Activated CD8-positive, alpha-beta T cell treated with anti-CD3 and anti-CD28 coated beads for 36 hours (primary cell): ENCODE results near the gene UIMC1. TPM values are rescaled to one million over a fixed set of nuclear protein-coding genes. Genes with fewer than 3 reads are reported as not detected.

ENCODE experiments used
- ATAC-seq: fragments of 200-7000 bp; cut with Tn5 transposase; one replicate; pipeline ENCODE4 v1.10.0; 2021; ENCODE audit warnings: mild to moderate bottlenecking, moderate library complexity
- CTCF ChIA-PET: fragments of 350-600 bp; sonication (Branson Sonifier 250); formaldehyde crosslinking; loops from one replicate; lab custom pipeline; 2021; ENCODE audit warnings: antibody characterized with exemption; lab: Charles Lee
- POLR2A ChIA-PET: fragments of 350-600 bp; sonication (Branson Sonifier 250); formaldehyde crosslinking; loops from one replicate; lab custom pipeline; 2021; ENCODE audit warnings: antibody characterized with exemption; lab: Charles Lee
- DNase-seq: peaks from one replicate; pipeline ENCODE4 v3.0.0-alpha.2; 2020
- H3K27ac Mint-ChIP-seq: one replicate; pipeline ENCODE4 v1.8.0; 2021; ENCODE audit warnings: mild to moderate bottlenecking, mixed read lengths
- H3K27me3 Mint-ChIP-seq: one replicate; pipeline ENCODE4 v1.8.0; 2021; ENCODE audit warnings: mixed read lengths
- H3K36me3 Mint-ChIP-seq: one replicate; pipeline ENCODE4 v1.8.0; 2021; ENCODE audit warnings: low read depth, mixed read lengths
- H3K4me1 Mint-ChIP-seq: one replicate; pipeline ENCODE4 v1.8.0; 2021; ENCODE audit warnings: low read depth, mixed read lengths
- H3K4me3 Mint-ChIP-seq: one replicate; pipeline ENCODE4 v1.8.0; 2021; ENCODE audit warnings: mild to moderate bottlenecking, moderate library complexity, mixed read lengths
- H3K9me3 Mint-ChIP-seq: one replicate; pipeline ENCODE4 v1.8.0; 2021; ENCODE audit warnings: mixed read lengths
- intact Hi-C: fragments of 100-400 bp; cut with micrococcal nuclease; formaldehyde crosslinking; loops from one replicate; pipeline ENCODE4 v1.10.0; 2022
- total RNA-seq, 2 experiments: library from RNA; stranded (reverse); gene quantifications; one replicate each; pipeline ENCODE4 v1.2.3, GENCODE V29; 2021
- TF ChIP-seq, protein P1 (sequence below): fragments of 200-600 bp; IDR thresholded peaks from one replicate; pipeline ENCODE4 v1.8.0; 2022; ENCODE audit warnings: antibody characterized with exemption, mild to moderate bottlenecking

UIMC1 gene
- total RNA-seq, 2 experiments from 2014 or later, result 54.1 to 57.0 TPM

DNA sequence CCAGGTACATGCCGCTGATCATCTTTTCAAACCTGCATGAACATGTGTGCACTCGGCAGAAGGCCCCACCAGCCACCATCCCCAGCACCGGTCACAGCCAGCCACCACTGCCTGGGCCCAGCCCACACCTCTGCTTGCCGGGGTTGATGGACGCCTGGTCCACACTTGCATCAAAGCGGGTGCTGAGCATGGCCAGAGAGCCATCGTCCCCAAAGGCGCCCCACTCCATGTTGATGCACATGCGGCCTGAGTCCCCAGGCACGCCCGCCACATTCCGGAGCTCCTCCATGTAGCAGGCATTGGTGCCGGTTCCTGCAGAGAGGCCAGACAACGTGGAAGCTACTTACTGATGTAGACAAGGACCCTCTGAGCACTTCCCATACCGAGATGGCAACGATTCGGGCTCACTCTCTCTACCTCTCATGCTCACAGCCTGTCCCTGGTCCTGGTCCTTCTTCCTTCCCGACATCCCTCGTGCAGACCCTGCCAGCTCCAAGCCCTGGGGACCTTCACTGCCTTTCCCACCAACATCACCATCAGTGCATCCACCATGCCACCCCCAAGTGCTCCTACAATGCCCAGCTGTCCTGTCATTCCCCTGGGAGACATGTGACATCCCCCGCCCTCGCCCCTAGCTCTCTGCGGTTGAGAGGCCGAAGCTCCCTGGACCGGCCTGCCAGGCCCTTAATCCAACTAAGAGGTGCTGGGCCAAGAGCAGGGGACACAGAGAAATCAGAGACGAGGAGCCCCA is 124.6 kb downstream of the UIMC1 start:
- no peaks in the 10 kb centered on the region for H3K36me3 Mint-ChIP-seq
- no peak for ATAC-seq
- DNase-seq, result no peak
- no peak overlapping the region for H3K27ac Mint-ChIP-seq
- H3K4me1 Mint-ChIP-seq, result no peaks in the 10 kb centered on the region
- CTCF ChIA-PET, result no interaction called here
- intact Hi-C loops, result no loop called here
- no peak overlapping the region for H3K4me3 Mint-ChIP-seq
- H3K27me3 Mint-ChIP-seq, result peaks cover 7% of the 10 kb centered on the region
- POLR2A ChIA-PET, result interaction anchor here (0.8 to 1.4 kb wide), 3 partner anchors 9 to 230 kb away, joined by 3 to 6 read pairs (median 3); no protein-coding TSS in a partner anchor
- H3K9me3 Mint-ChIP-seq, result no peaks in the 10 kb centered on the region
- TF ChIP-seq, protein P1, sequence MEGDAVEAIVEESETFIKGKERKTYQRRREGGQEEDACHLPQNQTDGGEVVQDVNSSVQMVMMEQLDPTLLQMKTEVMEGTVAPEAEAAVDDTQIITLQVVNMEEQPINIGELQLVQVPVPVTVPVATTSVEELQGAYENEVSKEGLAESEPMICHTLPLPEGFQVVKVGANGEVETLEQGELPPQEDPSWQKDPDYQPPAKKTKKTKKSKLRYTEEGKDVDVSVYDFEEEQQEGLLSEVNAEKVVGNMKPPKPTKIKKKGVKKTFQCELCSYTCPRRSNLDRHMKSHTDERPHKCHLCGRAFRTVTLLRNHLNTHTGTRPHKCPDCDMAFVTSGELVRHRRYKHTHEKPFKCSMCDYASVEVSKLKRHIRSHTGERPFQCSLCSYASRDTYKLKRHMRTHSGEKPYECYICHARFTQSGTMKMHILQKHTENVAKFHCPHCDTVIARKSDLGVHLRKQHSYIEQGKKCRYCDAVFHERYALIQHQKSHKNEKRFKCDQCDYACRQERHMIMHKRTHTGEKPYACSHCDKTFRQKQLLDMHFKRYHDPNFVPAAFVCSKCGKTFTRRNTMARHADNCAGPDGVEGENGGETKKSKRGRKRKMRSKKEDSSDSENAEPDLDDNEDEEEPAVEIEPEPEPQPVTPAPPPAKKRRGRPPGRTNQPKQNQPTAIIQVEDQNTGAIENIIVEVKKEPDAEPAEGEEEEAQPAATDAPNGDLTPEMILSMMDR, result no peak

DNA sequence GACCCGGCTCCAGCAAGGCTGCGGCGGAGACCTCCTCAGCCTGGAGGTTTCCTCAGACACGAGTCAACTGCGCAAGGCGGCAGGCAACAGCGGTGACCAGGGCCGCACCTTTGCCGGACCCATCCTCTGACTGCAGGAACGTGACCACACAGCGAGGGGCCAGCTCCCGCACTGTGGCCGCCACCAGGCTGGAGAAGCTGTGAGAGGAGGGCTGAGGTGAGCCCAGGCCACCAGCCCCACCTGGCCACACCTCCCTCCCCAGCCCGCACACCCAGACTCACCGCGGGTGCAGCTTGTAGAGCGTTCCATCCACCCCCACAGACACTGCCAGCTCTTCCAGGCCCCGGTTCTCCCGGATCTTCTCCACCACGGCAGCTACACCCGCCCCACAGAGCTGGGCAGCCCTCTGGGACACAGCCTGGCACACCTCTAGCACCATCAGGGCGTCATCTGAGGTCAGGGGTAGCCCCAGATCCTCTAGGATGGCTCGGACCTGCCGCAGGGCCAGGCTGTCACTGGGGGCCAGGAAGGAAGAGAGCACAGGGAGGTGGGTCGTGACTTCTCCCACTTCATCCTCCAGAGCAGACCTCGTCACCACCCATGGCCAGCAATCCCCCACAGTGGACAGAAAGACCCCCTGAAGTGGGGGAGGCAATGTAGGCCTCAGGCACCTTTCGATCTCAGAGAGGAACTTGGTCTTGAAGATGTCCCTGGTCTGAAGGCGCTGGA is 125.4 kb downstream of the UIMC1 start:
- Mint-ChIP-seq H3K4me1 (peaks cover 2% of the 10 kb centered on the region), H3K27me3 (peaks cover 13% of the 10 kb centered on the region), H3K27ac (no peak overlapping the region), H3K36me3 (no peaks in the 10 kb centered on the region), H3K4me3 (no peak overlapping the region), H3K9me3 (no peaks in the 10 kb centered on the region)
- TF ChIP-seq, protein P1, result no peak
- CTCF ChIA-PET, result no interaction called here
- POLR2A ChIA-PET, result interaction anchor here (0.8 kb wide), 1 partner anchor 13 kb away, joined by 3 read pairs; no protein-coding TSS in a partner anchor
- ATAC-seq, result no peak
- intact Hi-C loops, result no loop called here
- DNase-seq, result no peak

DNA sequence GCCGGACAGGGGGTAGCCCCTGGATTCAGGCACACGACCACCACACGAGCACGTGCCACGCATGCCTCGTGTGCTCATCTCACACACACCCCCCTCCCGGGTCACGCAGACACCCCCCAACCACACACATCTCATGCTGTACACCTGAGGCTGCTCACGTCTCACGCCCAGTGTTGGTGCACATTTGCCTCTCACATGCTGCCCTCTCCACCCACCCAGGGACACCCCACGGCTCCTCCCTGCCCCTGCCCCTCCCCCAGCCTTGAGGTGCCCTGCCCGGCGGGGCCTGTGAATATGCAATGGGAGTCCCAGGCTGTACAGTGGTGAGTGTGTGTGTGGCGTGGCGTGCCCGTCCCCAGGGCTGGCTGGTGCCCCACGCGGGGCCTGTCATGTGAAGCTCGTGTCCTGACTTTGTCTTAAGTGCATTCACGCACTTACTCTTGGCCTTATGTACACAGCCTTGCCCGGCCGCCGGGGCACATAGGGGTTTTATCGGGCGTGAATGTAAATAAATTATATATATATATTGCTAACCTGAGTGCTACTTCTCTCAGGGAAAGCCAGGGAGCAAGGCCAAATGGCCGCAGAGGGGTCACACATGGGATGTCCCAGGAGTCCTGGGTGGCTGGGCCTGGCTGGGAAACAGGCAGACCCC is 126.1 kb downstream of the UIMC1 start:
- H3K4me1 Mint-ChIP-seq, result peaks cover 8% of the 10 kb centered on the region
- TF ChIP-seq, protein P1, result no peak
- ChIA-PET POLR2A (no interaction called here), CTCF (no interaction called here)
- H3K4me3 Mint-ChIP-seq, result no peak overlapping the region
- no peaks in the 10 kb centered on the region for H3K36me3 Mint-ChIP-seq
- intact Hi-C loops, result no loop called here
- H3K9me3 Mint-ChIP-seq, result no peaks in the 10 kb centered on the region
- ATAC-seq (no peak), DNase-seq (no peak)
- H3K27me3 Mint-ChIP-seq, result peaks cover 19% of the 10 kb centered on the region
- H3K27ac Mint-ChIP-seq, result no peak overlapping the region

DNA sequence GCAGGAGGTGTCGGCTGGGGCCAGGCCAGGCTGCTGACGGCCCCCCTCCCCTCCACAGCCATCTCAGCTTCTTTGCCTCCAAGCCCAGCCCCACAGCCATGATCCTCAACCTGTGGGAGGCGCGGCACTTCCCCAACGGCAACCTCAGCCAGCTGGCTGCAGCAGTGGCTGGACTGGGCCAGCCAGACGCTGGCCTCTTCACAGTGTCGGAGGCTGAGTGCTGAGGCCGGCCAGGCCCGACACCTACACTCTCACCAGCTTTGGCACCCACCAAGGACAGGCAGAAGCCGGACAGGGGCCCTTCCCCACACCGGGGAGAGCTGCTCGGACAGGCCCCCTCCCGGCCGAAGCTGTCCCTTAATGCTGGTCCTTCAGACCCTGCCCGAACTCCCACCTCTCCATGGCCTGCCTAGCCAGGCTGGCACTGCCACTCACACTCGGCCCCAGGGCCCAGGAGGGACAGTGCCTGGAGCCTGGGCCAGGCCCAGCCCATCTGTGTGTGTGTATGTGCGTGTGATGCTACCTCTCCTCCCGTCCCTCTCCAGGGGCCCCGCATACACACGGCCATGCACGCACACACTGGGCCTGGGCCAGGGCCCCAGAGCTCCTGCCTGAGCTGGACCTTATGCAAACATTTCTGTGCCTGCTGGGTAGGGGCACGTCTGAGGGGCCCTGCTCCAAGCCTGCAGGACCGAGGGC is 126.8 kb downstream of the UIMC1 start:
- H3K4me1 Mint-ChIP-seq, result peaks cover 10% of the 10 kb centered on the region
- DNase-seq (no peak), ATAC-seq (no peak)
- no peak overlapping the region for H3K27ac Mint-ChIP-seq
- ChIA-PET CTCF (no interaction called here), POLR2A (no interaction called here)
- TF ChIP-seq, protein P1, result no peak
- no peak overlapping the region for H3K4me3 Mint-ChIP-seq
- intact Hi-C loops, result no loop called here
- H3K36me3 Mint-ChIP-seq, result no peaks in the 10 kb centered on the region
- peaks cover 26% of the 10 kb centered on the region for H3K27me3 Mint-ChIP-seq
- H3K9me3 Mint-ChIP-seq, result no peaks in the 10 kb centered on the region
